ENCODE results near the gene CBR4. TPM values are rescaled to one million over a fixed set of nuclear protein-coding genes. Genes with fewer than 3 reads are reported as not detected.
"Not testable (repeated sequence)": the region's sequence is repeated elsewhere in the genome, so short reads cannot be mapped to it uniquely, and the experiment has no call there.

The CBR4 gene
- total RNA-seq, 1 donor from 2014 or later, result 20.9 TPM

DNA sequence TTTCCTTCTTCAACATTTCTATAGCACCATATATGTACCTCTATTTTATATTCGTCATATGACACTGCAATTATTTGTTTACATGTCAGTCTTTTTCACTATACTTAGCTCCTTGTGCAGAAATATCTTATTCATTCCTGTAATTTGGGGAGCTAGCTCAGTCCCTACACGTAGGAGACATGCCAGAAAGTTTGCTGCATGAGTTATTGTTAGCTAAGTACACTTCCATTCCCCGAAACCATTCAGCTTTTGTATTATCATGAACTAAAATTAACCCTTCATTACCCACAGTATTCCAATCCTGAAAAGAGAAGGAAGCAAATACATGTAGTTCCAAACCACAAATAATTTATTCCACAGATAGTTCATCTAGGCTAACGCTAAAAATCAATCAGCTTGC, 10.2 kb downstream of the CBR4 start:
- Mint-ChIP-seq H3K4me3 (no peak overlapping the region), H3K27me3 (ENCODE audit: insufficient read depth) (no peaks in the 10 kb centered on the region), H3K9me3 (no peaks in the 10 kb centered on the region), H3K27ac (no peak overlapping the region), H3K4me1 (ENCODE audit: low read depth) (no peaks in the 10 kb centered on the region), H3K36me3 (ENCODE audit: low read depth) (peaks cover 36% of the 10 kb centered on the region)
- DNase-seq (ENCODE audit: low spot score), result no peak
- intact Hi-C loops (cut with micrococcal nuclease), result loop anchor here (10.0 kb wide), 1 partner anchor 285 kb away; no protein-coding TSS in a partner anchor

DNA sequence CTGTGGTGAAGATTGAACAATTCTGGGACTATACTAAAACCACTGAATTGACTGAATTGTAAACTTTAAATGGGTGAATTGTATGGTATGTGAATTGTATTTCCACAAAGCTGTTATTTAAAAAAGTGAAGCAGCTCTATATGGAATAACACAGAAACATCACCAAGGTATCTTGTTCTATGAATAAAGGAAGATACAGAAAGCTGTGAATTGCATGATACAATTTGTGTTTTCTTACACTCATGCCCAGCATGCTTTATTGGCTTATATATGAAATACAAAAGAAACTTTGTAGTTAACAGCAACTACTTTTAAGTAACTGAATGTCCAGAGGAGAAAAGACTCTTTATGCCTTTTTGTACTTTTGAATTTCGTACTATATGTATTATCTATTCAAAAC, 11.5 kb downstream of the CBR4 start:
- Mint-ChIP-seq H3K4me3 (no peak overlapping the region), H3K9me3 (no peaks in the 10 kb centered on the region), H3K27ac (no peak overlapping the region), H3K36me3 (ENCODE audit: low read depth) (peaks cover 32% of the 10 kb centered on the region), H3K27me3 (ENCODE audit: insufficient read depth) (no peaks in the 10 kb centered on the region), H3K4me1 (ENCODE audit: low read depth) (no peaks in the 10 kb centered on the region)
- no peak for DNase-seq (ENCODE audit: low spot score)
- intact Hi-C loops (cut with micrococcal nuclease), result no loop called here

DNA sequence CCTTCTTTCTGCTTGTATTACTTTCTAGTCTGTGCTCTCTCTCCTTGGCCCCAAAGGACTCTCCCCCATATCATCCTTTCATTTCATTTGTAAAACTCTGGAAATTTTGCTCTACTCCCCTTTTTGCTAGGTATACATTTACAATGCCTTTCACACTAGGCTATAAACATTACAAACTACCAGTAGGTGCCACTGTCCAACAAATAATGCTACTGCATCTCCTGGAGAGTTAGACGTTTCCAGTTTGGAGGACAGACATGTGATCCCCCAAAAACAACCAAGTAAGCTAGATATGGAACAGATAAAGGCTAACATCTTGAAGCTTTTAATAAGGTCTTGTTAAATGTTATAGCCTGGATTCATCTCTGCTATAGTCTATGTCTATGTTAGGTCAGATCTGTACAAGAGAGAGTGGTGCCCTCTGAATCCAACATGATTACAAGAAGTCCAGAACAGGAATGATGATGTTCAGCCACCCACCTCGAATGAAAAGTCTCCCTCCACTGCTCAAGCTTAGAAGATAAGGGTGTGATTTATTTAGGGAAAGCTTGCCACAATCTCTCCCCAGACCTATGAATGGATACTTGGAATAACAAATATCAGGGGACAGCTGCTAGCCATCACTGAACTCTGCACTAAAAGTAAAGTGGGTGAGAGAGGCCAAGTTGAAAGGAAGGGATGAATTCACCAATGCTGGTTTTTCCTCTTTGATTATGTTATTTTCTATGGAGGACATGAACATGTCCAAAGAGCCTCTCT, 14.3 kb downstream of the CBR4 start:
- intact Hi-C loops (cut with micrococcal nuclease), result no loop called here
- Mint-ChIP-seq H3K9me3 (no peaks in the 10 kb centered on the region), H3K27me3 (ENCODE audit: insufficient read depth) (no peaks in the 10 kb centered on the region), H3K36me3 (ENCODE audit: low read depth) (peaks cover 16% of the 10 kb centered on the region), H3K27ac (no peak overlapping the region), H3K4me1 (ENCODE audit: low read depth) (no peaks in the 10 kb centered on the region), H3K4me3 (no peak overlapping the region)
- DNase-seq (ENCODE audit: low spot score), result no peak

DNA sequence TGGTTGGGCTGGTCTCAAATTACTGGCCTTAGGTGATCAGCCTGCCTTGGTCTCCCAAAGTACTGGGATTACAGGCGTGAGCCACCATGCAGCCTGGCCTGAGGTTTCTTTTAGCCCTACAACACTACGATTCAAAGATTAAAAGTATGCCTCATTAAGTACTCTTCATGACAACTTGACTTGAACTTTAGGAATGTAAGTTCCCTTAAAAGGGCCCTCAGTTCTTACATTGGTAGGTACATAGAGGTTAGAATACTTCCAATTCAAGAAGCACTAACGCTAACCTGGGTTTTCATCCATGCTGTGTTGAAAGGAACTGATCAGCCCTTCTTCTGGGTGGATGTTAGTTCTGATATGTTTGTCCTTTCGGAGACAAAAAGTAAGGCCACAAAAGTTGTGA, 15.1 kb downstream of the CBR4 start:
- intact Hi-C loops (cut with micrococcal nuclease), result no loop called here
- no peak overlapping the region for H3K27ac Mint-ChIP-seq
- no peak for DNase-seq (ENCODE audit: low spot score)
- peaks cover 13% of the 10 kb centered on the region for H3K36me3 Mint-ChIP-seq (ENCODE audit: low read depth)
- H3K4me3 Mint-ChIP-seq, result no peak overlapping the region
- H3K27me3 Mint-ChIP-seq (ENCODE audit: insufficient read depth), result no peaks in the 10 kb centered on the region
- no peaks in the 10 kb centered on the region for H3K9me3 Mint-ChIP-seq
- H3K4me1 Mint-ChIP-seq (ENCODE audit: low read depth), result no peaks in the 10 kb centered on the region

DNA sequence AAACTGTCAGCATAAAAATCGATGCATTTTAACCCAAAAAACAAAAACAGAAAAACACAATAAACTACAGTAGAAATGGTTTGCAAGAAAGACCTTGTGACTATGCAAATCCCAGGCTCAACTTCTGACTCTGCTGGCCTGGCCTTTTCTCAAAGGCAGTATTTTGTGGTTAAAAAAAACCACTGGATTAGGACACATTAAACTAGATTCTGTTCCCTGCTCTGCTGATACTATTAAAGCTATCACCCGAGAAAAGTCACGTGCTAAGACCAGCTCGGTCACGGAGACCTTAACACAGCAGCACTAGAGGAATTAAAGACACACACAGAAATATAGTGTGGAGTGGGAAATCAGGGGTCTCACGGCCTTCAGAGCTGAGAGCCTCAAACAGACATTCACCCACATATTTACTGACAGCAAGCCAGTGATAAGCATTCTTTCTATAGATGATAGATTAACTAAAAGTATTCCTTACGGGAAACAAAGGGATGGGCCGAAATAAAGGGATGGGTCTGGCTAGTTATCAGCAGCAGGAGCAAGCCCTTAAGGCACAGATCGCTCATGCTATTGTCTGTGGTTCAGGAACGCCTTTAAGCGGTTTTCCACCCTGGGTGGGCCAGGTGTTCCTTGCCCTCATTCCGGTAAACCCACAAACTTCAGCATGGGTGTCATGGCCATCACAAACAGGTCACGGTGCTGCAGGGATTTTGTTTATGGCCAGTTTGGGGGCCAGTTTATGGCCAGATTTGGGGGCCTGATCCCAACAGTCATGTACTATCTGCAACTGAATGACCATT, 16.1 kb downstream of the CBR4 start:
- Mint-ChIP-seq H3K27ac (no peak overlapping the region), H3K36me3 (ENCODE audit: low read depth) (peaks cover 9% of the 10 kb centered on the region), H3K27me3 (ENCODE audit: insufficient read depth) (no peaks in the 10 kb centered on the region), H3K4me1 (ENCODE audit: low read depth) (no peaks in the 10 kb centered on the region), H3K9me3 (no peaks in the 10 kb centered on the region), H3K4me3 (no peak overlapping the region)
- no peak for DNase-seq (ENCODE audit: low spot score)
- intact Hi-C loops (cut with micrococcal nuclease), result loop anchor here (2.0 kb wide), 1 partner anchor 15 kb away; no protein-coding TSS in a partner anchor

DNA sequence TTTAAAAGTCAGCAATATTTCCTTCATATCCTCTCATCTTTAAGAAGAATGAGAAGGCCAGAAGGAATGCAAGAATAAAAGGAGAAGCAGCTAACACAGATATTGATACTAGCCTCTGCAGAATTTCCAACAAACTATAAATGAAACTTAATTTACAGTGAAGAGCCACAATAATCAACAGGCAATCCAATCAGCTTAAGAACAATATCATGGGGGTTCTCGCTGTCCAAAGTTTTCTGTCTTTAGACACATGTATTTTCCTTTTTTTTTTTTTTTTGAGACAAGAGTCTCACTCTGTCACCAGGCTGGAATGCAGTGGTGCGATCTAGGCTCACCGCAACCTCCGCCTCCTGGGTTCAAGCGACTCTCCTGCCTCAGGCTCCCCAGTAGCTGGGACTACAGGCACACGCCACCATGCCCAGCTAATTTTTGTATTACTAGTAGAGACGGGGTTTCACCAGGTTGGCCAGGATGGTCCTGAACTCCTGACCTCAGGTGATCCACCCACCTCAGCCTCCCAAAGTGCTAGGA, 17.0 kb downstream of the CBR4 start:
- H3K4me3 Mint-ChIP-seq; H3K36me3 Mint-ChIP-seq (ENCODE audit: low read depth); H3K27me3 Mint-ChIP-seq (ENCODE audit: insufficient read depth); H3K27ac Mint-ChIP-seq; H3K9me3 Mint-ChIP-seq; DNase-seq (ENCODE audit: low spot score); H3K4me1 Mint-ChIP-seq (ENCODE audit: low read depth): not testable (repeated sequence)
- intact Hi-C loops (cut with micrococcal nuclease), result loop anchor here (2.0 kb wide), 1 partner anchor 16 kb away; no protein-coding TSS in a partner anchor

DNA sequence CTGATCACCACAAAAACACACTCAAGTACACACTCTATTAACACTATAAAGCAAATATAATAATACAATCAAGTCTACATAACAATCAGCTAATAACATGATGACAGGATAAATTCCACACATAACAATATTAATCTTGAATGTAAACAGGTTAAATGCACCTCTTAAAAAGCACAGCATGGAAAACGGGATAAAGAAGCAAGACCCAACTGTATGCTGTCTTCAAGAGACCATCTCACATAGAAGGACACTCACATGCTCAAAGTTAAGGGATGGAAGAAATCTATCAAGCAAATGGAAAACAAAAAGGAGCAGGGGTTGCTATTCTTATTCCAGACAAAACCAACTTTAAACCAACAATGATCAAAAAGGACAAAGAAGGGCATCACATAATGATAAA, 28.1 kb downstream of the CBR4 start:
- Mint-ChIP-seq H3K27ac (no peak overlapping the region), H3K4me1 (ENCODE audit: low read depth) (no peaks in the 10 kb centered on the region), H3K36me3 (ENCODE audit: low read depth) (peaks cover 20% of the 10 kb centered on the region), H3K4me3 (no peak overlapping the region), H3K9me3 (peaks cover 21% of the 10 kb centered on the region), H3K27me3 (ENCODE audit: insufficient read depth) (no peaks in the 10 kb centered on the region)
- intact Hi-C loops (cut with micrococcal nuclease), result no loop called here
- no peak for DNase-seq (ENCODE audit: low spot score)

DNA sequence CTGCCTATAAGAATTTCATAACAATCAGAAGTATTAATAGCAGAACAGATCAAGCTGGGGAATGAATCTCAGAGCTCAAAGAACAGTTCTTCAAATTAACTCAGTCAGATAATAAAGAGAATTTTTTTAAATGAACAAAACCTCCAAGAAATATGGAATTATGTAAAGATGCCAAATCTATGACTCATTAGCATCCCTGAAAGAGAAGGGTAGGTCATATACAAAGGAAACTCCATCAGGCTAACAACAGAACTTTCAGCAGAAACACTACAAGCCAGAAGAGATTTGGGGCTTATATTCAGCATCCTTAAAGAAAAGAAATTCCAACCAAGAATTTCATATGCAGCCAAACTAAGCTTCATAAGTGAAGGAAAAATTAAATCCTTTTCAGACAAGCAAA, 28.6 kb downstream of the CBR4 start:
- H3K9me3 Mint-ChIP-seq, result peaks cover 21% of the 10 kb centered on the region
- H3K27ac Mint-ChIP-seq, result no peak overlapping the region
- H3K4me3 Mint-ChIP-seq, result no peak overlapping the region
- H3K36me3 Mint-ChIP-seq (ENCODE audit: low read depth), result peaks cover 20% of the 10 kb centered on the region
- no peaks in the 10 kb centered on the region for H3K4me1 Mint-ChIP-seq (ENCODE audit: low read depth)
- no peaks in the 10 kb centered on the region for H3K27me3 Mint-ChIP-seq (ENCODE audit: insufficient read depth)
- no peak for DNase-seq (ENCODE audit: low spot score)
- intact Hi-C loops (cut with micrococcal nuclease), result no loop called here

DNA sequence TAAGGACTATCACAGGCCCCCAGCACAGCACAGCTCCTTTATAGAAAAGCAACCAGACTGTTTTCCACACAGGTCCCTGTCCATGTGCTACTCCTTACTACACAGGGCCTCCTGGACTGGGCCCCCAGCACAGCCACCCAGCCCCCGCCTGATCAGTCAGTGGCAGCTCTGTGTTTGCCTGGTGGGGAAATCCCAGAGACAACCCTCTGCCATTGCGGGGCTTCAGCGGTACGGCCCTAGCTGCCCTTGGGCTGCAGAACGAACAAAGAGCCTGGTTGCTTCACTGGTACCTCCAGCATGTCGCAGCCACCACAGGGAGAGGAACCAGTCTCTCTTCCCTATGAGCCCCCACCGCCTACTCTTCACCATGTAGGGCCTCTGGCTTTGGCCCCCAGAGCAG, 30.7 kb downstream of the CBR4 start:
- Mint-ChIP-seq H3K4me3 (no peak overlapping the region), H3K27me3 (ENCODE audit: insufficient read depth) (no peaks in the 10 kb centered on the region), H3K9me3 (peaks cover 31% of the 10 kb centered on the region), H3K4me1 (ENCODE audit: low read depth) (no peaks in the 10 kb centered on the region), H3K27ac (no peak overlapping the region), H3K36me3 (ENCODE audit: low read depth) (peaks cover 27% of the 10 kb centered on the region)
- no peak for DNase-seq (ENCODE audit: low spot score)
- intact Hi-C loops (cut with micrococcal nuclease), result no loop called here

DNA sequence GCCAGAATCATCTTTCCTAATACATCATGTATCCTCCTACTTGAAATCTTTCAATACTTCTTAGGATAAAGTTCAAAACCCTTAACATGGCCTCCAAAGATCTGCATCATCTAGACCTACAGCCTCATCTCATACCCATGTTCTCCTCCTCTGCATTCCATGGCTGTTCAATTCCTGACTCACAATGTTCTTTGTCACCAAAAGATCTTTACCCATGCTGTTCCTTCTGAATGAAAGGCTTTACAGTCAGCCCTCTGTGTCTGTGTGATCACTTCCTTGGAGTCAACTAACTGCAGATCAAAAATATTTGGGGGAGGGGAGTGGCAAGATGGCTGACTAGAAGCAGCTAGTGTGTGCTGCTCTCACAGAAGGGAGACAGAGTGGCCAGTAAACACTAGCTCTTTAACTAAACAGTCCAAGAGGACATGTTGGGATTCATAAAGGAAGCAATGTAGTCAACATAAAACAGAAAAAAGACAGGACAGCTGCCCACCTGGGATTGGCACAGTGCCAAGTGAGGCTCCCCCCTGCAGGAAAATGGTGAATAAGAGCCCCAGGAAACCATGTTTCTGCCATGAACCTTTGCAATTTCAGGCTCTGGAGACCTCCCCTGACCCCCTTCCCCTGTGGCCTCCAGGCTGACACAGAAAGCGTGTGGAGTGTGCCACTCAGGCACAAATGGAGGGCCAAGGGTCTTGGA, 31.9 kb downstream of the CBR4 start:
- Mint-ChIP-seq H3K4me3 (no peak overlapping the region), H3K36me3 (ENCODE audit: low read depth) (peaks cover 26% of the 10 kb centered on the region), H3K27me3 (ENCODE audit: insufficient read depth) (no peaks in the 10 kb centered on the region), H3K4me1 (ENCODE audit: low read depth) (no peaks in the 10 kb centered on the region), H3K27ac (no peak overlapping the region), H3K9me3 (peaks cover 32% of the 10 kb centered on the region)
- intact Hi-C loops (cut with micrococcal nuclease), result no loop called here
- DNase-seq (ENCODE audit: low spot score), result no peak

DNA sequence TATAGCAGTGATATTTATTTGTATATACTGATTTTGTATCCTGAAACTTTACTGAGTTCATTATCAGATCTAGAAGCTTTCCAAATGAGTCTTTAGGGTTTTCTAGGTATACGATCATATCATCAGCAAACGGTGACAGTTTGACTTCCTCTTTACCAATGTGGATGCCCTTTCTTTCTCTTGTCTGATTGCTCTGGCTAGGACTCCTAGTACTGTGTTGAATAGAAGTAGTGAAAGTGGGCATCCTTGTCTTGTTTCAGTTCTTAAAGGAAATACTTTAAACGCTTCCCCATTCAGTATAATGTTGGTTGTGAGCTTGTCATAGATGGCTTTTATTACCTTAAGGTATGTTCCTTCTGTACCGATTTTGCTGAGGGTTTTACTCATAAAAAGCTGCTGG, 37.5 kb downstream of the CBR4 start:
- Mint-ChIP-seq H3K27me3 (ENCODE audit: insufficient read depth) (peaks cover 1% of the 10 kb centered on the region), H3K9me3 (peaks cover 37% of the 10 kb centered on the region), H3K4me1 (ENCODE audit: low read depth) (no peaks in the 10 kb centered on the region), H3K36me3 (ENCODE audit: low read depth) (peaks cover 14% of the 10 kb centered on the region), H3K27ac (no peak overlapping the region), H3K4me3 (no peak overlapping the region)
- DNase-seq (ENCODE audit: low spot score), result no peak
- intact Hi-C loops (cut with micrococcal nuclease), result no loop called here

DNA sequence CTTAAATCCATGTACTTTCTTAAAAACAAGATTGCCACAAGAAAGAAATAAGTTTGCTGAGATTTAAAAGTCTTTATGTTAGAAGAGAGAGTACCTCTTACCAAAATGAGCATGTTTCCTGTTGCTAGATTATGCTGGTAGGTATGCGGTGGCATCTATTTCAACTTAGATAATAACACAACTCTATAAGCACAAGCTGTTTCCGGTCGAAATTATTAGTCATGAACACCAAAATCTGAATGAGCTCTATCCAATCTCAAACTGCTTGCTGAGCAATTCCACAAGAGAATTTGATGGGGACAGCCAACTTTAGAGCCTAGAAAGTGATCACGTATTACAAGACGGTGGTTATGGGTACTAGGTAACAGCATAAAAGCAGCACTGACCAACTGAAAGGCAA, 49.3 kb downstream of the CBR4 start:
- Mint-ChIP-seq H3K9me3 (peaks cover 5% of the 10 kb centered on the region), H3K27me3 (ENCODE audit: insufficient read depth) (no peaks in the 10 kb centered on the region), H3K4me1 (ENCODE audit: low read depth) (no peaks in the 10 kb centered on the region), H3K4me3 (no peak overlapping the region), H3K27ac (no peak overlapping the region), H3K36me3 (ENCODE audit: low read depth) (no peaks in the 10 kb centered on the region)
- intact Hi-C loops (cut with micrococcal nuclease), result no loop called here
- DNase-seq (ENCODE audit: low spot score), result no peak

DNA sequence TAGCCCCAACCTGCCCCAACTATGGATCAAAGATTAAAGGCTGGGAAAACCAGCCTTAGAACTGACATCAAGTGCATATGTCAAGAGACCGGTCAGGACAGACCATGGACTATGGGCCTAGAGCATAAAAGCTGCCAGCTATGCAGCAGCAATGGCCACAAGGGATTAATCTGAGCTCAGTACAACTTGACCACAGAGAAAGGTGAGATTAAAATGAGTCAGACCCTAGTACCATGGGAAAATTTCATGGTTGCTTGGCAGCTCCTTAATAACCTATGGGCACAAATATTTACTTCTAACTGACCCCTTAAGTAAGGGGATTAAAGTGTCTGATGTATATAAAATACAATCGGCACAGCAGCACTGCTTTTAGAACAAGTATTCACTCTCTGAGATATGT, 54.4 kb downstream of the CBR4 start:
- Mint-ChIP-seq H3K27ac (no peak overlapping the region), H3K4me1 (ENCODE audit: low read depth) (no peaks in the 10 kb centered on the region), H3K9me3 (peaks cover 4% of the 10 kb centered on the region), H3K27me3 (ENCODE audit: insufficient read depth) (no peaks in the 10 kb centered on the region), H3K4me3 (no peak overlapping the region), H3K36me3 (ENCODE audit: low read depth) (no peaks in the 10 kb centered on the region)
- DNase-seq (ENCODE audit: low spot score), result no peak
- intact Hi-C loops (cut with micrococcal nuclease), result no loop called here

Measured in activated T-helper 1 cell treated with anti-CD3 and anti-CD28 coated beads, Interleukin-12 subunit alpha, Interleukin-12 subunit beta, Interleukin-2, Interleukin-4 antibody, amounts not matched to agents 30 ng/mL and 10 ng/mL and 1 ng/mL, durations not matched to agents 14 hours and 24 hours and 36 hours (primary cell).